ENCODE measurements around the gene IL31. TPM values are rescaled to one million over a fixed set of nuclear protein-coding genes. Genes with fewer than 3 reads are reported as not detected.

Gene IL31
- total RNA-seq, 1 donor from 2014 or later: not detected

- H3K4me3 Mint-ChIP-seq: no peak overlapping the region
- peaks cover 2% of the 10 kb centered on the region for H3K27me3 Mint-ChIP-seq (ENCODE audit: low read depth)
- no peak for DNase-seq (ENCODE audit: low spot score in 2 of 2, unreplicated experiment in 2 of 2)
- H3K36me3 Mint-ChIP-seq: no peaks in the 10 kb centered on the region
- H3K9me3 Mint-ChIP-seq: no peaks in the 10 kb centered on the region
- no peak for TF ChIP-seq CTCF (IDR thresholded peaks at IDR 0.05; ENCODE audit: unreplicated experiment)
- no peak overlapping the region for H3K27ac Mint-ChIP-seq
- H3K4me1 Mint-ChIP-seq: peaks cover 4% of the 10 kb centered on the region
Observed at GRCh38 chr12:122150127-122150681, 23.8 kb downstream of the IL31 start.

- H3K9me3 Mint-ChIP-seq: no peaks in the 10 kb centered on the region
- peaks cover 2% of the 10 kb centered on the region for H3K27me3 Mint-ChIP-seq (ENCODE audit: low read depth)
- H3K36me3 Mint-ChIP-seq: peaks cover 5% of the 10 kb centered on the region
- no peak for TF ChIP-seq CTCF (IDR thresholded peaks at IDR 0.05; ENCODE audit: unreplicated experiment)
- H3K4me1 Mint-ChIP-seq: peaks cover 4% of the 10 kb centered on the region
- DNase-seq (ENCODE audit: low spot score in 2 of 2, unreplicated experiment in 2 of 2): no peak
- H3K4me3 Mint-ChIP-seq: no peak overlapping the region
- no peak overlapping the region for H3K27ac Mint-ChIP-seq
Observed at GRCh38 chr12:122148657-122149056, 25.4 kb downstream of the IL31 start.

- H3K9me3 Mint-ChIP-seq: no peaks in the 10 kb centered on the region
- TF ChIP-seq CTCF (IDR thresholded peaks at IDR 0.05; ENCODE audit: unreplicated experiment): no peak
- peaks cover 2% of the 10 kb centered on the region for H3K27me3 Mint-ChIP-seq (ENCODE audit: low read depth)
- H3K36me3 Mint-ChIP-seq: peaks cover 8% of the 10 kb centered on the region
- no peak overlapping the region for H3K4me3 Mint-ChIP-seq
- no peak overlapping the region for H3K27ac Mint-ChIP-seq
- DNase-seq (ENCODE audit: low spot score in 2 of 2, unreplicated experiment in 2 of 2): no peak
- peaks cover 4% of the 10 kb centered on the region for H3K4me1 Mint-ChIP-seq
Observed at GRCh38 chr12:122147514-122148290, 26.3 kb downstream of the IL31 start.

GRCh38 chr12:122145505-122146330 lies 28.3 kb downstream of the IL31 start:
- Mint-ChIP-seq H3K27me3 (ENCODE audit: low read depth) (no peaks in the 10 kb centered on the region), H3K9me3 (no peaks in the 10 kb centered on the region), H3K4me3 (no peak overlapping the region), H3K36me3 (peaks cover 17% of the 10 kb centered on the region), H3K4me1 (peaks cover 4% of the 10 kb centered on the region), H3K27ac (no peak overlapping the region)
- TF ChIP-seq CTCF (IDR thresholded peaks at IDR 0.05; ENCODE audit: unreplicated experiment): no peak
- no peak for DNase-seq (ENCODE audit: low spot score in 2 of 2, unreplicated experiment in 2 of 2)

- no peak overlapping the region for H3K27ac Mint-ChIP-seq
- no peak for DNase-seq (ENCODE audit: low spot score in 2 of 2, unreplicated experiment in 2 of 2)
- H3K9me3 Mint-ChIP-seq: no peaks in the 10 kb centered on the region
- peaks cover 20% of the 10 kb centered on the region for H3K36me3 Mint-ChIP-seq
- peaks cover 4% of the 10 kb centered on the region for H3K4me1 Mint-ChIP-seq
- no peaks in the 10 kb centered on the region for H3K27me3 Mint-ChIP-seq (ENCODE audit: low read depth)
- no peak overlapping the region for H3K4me3 Mint-ChIP-seq
- no peak for TF ChIP-seq CTCF (IDR thresholded peaks at IDR 0.05; ENCODE audit: unreplicated experiment)
Observed at GRCh38 chr12:122144885-122145284, 29.1 kb downstream of the IL31 start.

Measured in mesothelial cell of epicardium (in vitro differentiated cells).